Stimulated activated CD8-positive, alpha-beta memory T cell treated with anti-CD3 and anti-CD28 coated beads, Interleukin-4, amount 100 ng/mL, for 4 hours (primary cell): Measurements from ENCODE around the gene ARMH3.
A peak's percentile ranks its signal among the peaks of the same experiment; 100 is the strongest.

ENCODE experiments used
- DNase-seq, 2 donors: peaks; one replicate each; pipeline ENCODE4 v3.0.0-alpha.2; 2020; ENCODE audit warnings: low read depth in 2 of 2, low spot score in 1 of 2

ARMH3 gene

GRCh38 chr10:101859530-101859929 lies 196.4 kb downstream of the ARMH3 start:
- DNase-seq, result no peak

GRCh38 chr10:101858723-101859500 lies 197.1 kb downstream of the ARMH3 start:
- DNase-seq, result no peak

DNA sequence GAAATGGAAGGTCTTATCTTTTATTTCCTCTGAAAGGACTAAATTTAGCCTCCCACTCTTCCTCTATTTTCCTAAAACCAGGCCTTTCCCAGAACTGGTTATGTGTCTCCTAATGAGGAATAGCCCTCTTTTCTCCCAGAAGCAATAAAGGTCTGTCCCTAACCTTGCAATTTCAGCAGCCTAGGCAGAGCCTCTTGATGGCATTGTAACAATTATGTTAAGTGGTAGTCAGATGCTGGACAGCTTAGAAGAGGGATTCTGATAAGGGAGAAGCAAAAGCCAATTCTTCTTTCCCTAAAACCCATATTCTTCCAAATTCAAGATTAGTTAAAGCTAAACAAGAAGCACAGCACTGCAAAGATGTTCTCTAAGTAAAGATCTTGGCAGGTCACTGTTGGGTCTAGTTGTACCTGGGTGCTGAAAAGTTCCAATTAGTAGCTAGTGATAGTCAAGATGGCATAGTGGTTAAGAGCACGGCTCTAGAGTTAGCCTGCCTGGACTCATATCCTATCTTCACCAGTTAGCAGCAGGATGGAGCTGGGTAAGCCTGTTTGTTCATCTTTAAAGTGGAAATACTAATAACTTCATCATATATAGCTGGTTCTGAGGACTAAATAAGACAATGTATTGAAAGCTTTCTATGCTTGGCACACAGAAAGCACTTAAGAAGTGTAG lies 198.0 kb downstream of the ARMH3 start:
- no peak for DNase-seq

DNA sequence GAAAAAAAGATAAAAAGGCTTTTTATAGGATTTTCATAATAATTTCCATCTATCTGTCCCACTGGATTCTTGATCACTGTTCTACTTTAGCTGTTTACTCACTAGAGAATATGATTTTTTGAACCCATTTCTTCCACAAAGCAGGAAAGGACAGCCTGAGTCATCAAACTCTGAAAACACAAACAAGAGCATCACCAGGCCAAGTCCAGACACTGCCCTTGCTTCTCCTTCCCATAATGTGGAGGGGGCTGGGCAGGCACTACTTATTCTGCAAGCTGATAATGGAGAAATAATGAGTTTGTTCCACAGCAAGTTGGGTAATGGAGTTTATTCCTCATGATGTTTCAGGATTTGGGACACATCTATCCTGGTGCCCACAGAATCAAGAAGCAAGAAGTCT lies 199.3 kb downstream of the ARMH3 start:
- DNase-seq, result no peak

DNA sequence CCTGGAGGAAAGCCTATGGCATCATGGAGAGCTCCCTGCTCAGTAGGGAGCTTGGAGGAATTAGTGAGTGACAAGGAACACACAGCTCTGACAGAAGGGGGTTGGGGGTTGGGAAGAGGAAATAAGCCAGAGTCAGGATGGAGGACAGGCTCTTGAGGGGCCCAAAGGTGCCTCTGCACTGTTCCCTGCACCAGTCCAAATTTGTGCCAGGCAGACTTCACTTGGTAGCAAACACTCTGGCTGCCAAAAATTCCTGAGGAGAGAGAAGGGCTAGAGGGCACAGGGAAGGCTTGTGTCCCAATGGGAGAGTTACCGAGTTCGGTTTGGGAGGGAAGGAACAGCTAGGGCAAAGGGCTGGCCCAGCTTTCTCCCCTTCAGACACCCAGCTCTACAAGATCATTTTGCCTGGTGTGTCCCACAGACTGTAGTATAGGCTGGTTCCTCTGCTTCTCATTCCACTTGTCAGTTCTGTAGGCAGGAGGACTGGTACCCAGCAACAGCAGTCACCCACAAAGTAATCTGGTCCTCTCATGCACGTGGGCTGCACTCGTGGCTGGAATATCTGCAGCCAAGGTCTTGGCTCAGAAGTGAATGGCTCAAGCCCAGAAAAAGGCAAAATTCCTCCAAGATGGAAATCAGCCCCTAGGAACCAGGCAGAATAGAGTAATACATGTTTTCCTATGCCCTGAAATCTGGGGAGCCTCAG lies 204.4 kb downstream of the ARMH3 start:
- DNase-seq, result no peak

GRCh38 chr10:101850749-101851148 lies 205.2 kb downstream of the ARMH3 start:
- no peak for DNase-seq

DNA sequence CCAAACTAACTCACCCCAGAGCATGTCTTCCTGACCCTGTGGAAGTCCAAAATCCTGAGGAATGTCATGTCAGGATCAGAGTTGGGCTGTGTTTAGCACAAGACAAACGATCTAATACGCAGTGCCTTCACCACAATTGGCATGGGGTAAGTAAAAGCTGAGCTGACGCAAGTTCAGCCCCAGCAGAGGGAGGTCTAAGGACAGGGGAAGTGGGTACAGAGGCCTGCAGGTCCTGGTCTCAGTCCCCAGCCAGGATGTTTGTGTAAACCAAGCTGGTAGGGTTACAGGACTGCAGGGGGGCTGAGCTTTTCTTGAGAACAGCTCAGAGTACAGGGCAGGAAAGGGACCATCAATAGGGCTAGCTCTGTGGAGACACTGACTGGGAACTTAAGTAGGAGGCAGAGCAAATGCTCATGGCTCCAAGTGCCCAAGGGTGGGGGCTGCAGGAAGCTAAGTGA lies 207.1 kb downstream of the ARMH3 start:
- no peak for DNase-seq

DNA sequence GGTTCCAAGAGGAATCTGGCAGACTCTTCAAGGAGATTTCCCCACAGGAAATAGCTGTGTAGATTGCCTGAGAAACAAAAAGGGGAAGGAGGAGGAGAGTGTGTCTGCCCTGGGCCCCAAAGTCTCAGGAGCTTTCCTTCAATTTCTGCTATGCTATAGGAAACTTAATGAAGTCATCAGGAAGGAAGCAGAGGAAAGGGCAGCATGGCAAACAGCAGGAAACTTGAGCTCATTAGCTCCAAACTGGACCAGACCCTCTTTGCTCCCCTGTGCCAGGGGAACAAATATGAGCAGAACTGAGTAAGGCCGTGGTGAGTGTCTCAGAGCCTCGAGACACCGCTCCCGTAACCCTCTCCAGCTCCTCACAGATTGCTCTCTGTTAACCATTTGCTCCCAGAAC lies 207.6 kb downstream of the ARMH3 start:
- no peak for DNase-seq

GRCh38 chr10:101845893-101846292 lies 210.1 kb downstream of the ARMH3 start:
- DNase-seq, result no peak

GRCh38 chr10:101843032-101844021 lies 212.6 kb downstream of the ARMH3 start, which contains the start of gene KCNIP2:
TSS of gene KCNIP2 (minus strand) at chr10:101843800. CDS start at chr10:101843568, 232 bp downstream.
- DNase-seq, result peak in 1 of 2 donors; percentile 62

DNA sequence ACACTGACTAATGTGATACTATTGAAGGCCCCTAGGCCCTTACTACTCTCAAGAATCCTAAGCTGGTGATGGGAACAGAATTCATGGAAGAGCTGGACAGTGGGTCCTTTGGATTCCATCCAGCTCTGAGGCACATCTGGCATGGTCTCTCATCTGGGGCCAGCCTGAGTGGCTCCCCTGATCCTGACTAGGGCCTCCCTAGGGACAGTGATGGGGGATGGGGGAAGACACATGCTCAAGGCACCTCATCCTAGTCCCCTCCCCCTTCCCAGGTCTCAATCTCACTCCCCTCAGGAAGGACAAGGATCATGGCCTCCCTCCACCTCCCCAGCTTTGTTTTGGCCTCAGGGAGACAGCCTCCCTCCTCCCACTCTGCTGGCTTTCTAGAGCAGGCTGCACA lies 214.1 kb downstream of the ARMH3 start:
- DNase-seq, result no peak

DNA sequence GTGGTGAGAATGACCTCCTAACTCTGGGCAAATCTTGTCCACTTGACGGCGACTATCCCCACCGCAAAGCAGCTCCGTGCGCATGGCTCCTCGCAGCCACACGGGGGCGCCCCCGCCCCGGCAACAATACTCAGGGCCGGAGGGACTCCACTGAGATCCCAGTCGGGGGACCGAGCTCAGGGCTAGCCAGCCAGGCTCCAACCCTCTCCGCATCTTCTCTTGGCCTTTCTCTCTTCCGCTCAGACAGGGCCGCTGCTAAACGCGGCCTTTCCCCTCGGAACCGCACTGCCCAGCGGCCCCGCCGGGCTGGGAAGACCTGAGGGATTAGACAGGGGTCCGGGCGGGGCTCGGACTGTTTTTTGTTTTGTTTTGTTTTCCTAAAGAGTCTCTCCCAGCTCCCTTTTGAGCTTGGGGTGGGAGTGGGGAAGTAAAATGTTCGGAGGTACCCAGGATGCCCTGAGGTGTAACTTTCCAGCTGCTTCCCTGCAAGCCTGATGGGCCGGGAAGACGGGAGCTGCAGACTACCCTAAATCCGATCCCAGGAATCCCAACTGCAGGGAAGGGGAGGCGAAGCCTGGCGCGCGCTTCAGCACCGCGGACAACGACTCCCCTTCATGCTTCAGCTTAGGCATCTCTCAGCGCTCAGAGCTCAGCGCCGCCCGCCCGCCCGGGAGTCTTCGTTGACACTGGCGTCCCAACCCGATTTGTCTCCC lies 215.1 kb downstream of the ARMH3 start:
- peak; percentile 47 to 60 for DNase-seq

DNA sequence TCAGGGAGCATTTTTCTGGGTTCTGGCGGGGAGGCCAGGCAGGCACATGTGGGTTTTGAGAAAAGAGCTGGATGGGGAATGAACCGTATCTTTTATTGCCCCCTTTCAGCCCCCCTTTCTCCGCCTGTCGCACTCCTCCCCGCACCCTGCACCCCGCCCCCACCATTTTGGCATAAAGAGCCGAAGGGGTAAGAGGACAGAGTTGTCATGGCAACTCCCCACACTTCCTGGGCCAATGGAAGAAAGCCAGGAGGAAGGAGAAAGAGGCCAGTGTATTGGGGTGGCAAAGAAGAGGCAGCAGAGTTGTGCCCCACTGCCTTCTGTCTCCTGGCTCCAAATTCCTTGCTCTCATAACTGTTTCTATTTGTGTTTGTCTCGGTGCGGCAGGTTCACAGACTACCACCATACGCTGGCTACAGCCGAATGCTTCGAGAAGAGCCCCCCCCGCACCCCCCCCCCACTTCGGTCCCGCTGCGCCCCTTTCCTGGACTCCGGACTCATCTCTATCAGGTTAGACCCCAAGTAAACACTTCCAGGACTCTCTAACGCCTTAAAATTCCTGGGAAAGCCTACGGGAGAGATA lies 215.8 kb downstream of the ARMH3 start:
- no peak for DNase-seq

DNA sequence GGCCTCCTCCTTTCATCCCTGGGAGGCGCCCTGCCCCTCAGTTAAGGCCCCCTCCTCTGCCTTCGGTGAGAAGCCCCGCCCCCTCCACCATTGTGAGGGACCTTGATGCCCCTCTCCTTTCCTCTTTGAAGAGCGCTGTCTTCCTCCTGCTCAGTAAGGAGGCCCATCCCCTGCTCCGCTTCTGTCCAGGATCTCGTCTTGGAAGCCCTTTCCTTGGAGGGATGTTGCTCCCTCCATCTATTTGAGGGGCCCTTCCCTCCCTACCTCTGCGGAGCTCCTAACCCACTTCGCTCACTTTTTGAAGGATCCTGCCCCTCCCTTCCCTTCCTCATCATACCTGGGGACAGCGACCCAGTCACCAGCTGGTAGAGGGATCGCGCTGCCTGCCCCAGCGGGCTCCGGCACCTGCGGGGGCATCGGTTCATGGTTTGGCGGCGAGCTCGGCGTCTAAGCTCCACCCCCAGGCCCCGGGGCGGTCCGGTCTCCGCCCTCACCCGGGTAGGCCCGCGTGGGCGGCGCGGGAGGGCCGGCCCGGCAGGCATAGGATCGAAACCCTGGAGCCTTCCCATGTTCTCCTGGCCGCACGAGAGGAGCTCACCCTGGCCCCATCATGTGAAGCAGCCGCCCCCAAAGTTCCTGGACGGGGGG lies 216.4 kb downstream of the ARMH3 start:
- DNase-seq, result no peak

- DNase-seq, result no peak
Observed at GRCh38 chr10:101839002-101839401, 217.0 kb downstream of the ARMH3 start.

DNA sequence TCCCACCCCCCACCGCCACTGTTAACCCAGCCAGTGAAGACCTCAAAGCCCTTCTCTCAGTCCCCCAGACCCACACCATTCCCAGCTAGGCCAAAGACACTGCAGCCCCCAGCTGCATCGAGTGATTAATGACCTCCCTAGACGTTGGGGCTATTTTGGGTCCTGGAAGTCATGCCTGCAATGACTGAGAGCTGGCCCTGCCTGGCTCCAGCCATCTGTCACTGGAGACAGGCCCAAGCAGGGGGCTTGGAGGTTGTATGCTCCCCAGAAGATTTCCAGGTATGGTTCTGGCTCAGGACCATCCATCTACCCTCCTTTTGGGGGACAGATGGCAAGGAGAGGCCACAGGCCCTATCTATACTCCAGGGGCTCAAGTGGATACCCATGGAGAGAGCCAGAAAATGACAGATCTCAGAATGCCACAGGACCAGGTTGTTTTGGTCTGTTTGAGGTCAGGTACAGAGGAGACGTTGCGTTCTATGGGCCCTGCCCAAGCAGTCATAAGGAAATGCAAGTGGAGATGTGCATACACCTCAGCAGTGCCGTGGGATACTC lies 217.5 kb downstream of the ARMH3 start:
- DNase-seq, result no peak

DNA sequence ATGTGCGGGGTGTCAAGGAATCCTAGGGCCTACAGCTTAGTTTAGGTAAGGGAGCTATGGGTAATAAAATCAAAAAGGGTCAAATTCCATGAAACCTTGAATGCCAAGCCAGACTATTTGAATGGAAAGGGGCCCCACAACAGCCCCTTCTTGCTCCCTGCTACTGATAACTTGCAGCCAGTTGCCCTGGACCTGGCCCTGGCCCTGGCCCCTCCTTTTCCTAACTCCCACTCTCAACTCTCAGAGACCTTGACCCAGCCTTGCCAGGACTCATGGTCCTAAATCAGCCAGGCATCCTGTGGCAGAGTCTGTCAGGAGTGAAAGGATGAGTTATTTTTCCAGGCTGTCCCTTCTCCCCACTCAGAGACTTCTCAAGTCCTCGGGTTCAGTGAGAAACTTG lies 218.2 kb downstream of the ARMH3 start:
- no peak for DNase-seq

DNA sequence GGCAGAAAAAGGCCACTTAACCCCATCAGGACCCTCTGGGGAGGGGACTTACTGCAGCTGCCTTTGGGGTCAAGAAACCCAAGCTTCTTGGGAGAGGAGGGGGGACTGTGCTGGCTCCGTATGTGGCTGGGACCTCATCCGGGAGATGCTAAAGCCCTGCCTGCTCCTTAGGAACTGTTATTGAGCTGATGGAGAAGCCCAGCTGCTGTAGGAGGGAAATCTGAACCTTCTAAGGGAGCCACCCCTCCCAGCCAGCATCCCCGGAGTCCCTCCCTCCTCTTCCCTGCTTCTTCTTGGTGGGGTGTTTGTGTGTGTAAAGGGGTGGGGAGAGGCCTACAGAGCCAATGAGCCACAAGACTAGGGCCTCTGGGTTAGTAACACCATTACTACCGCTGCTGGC lies 220.6 kb downstream of the ARMH3 start:
- DNase-seq, result no peak

- DNase-seq, result no peak
Observed at GRCh38 chr10:101834341-101834740, 221.6 kb downstream of the ARMH3 start.
